Hepatocyte (in vitro differentiated cells): ENCODE measurements around the gene ARHGAP28.

Source experiments
- EZH2 ChIP-seq: fragments of 200-600 bp; sonication (generic); IDR thresholded peaks from 2 replicates; pipeline ENCODE4 v1.6.1; 2016; ENCODE audit warnings: antibody characterized with exemption, mild to moderate bottlenecking, borderline replicate concordance
- EZH2phosphoT487 ChIP-seq: fragments of 200-600 bp; sonication (generic); IDR thresholded peaks from one replicate; pipeline ENCODE4 v1.6.1; 2018; ENCODE audit warnings: antibody characterized with exemption, mild to moderate bottlenecking, low read depth, moderate library complexity; ENCODE audit not compliant: unreplicated experiment, severe bottlenecking
- TF ChIP-seq, protein P1 (sequence below): fragments of 200-600 bp; sonication (generic); IDR thresholded peaks from 2 replicates; pipeline ENCODE4 v1.5.1; 2016; ENCODE audit warnings: antibody characterized with exemption, mild to moderate bottlenecking; ENCODE audit not compliant: poor library complexity

DNA sequence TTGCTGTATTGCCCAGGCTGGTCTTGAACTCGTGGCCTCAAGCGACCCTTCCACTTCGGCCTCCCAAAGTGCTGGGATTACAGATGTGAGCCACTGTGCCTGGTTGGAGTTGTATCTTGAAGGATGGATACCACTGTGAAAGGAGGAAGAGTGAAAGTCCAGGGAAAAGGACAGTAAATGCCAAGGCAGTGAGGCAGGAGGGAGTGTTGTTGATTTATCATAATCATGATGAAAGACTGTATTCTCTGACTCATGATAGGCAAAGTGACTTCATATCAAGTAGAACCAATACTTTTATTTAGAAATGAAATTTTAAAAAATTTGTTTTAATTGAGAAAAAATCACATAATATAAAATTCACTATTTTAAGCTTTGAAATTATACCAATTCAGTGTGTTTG, 162.3 kb downstream of the ARHGAP28 start:
- TF ChIP-seq, protein P1, sequence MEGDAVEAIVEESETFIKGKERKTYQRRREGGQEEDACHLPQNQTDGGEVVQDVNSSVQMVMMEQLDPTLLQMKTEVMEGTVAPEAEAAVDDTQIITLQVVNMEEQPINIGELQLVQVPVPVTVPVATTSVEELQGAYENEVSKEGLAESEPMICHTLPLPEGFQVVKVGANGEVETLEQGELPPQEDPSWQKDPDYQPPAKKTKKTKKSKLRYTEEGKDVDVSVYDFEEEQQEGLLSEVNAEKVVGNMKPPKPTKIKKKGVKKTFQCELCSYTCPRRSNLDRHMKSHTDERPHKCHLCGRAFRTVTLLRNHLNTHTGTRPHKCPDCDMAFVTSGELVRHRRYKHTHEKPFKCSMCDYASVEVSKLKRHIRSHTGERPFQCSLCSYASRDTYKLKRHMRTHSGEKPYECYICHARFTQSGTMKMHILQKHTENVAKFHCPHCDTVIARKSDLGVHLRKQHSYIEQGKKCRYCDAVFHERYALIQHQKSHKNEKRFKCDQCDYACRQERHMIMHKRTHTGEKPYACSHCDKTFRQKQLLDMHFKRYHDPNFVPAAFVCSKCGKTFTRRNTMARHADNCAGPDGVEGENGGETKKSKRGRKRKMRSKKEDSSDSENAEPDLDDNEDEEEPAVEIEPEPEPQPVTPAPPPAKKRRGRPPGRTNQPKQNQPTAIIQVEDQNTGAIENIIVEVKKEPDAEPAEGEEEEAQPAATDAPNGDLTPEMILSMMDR: no peak
- no peak for TF ChIP-seq EZH2
- TF ChIP-seq EZH2phosphoT487: no peak
